Skeletal muscle satellite cell (primary cell): ENCODE results near the gene BRD9.
"Not testable (repeated sequence)": the region's sequence is repeated elsewhere in the genome, so short reads cannot be mapped to it uniquely, and the experiment has no call there.

Source experiments
- H3K27me3 ChIP-seq: 2 replicates; pipeline ENCODE4 v1.7.0; 2013; ENCODE audit warnings: low read length; ENCODE audit not compliant: control insufficient read depth, insufficient read depth
- H3K36me3 ChIP-seq: 2 replicates; pipeline ENCODE4 v1.7.0; 2013; ENCODE audit warnings: mild to moderate bottlenecking, control low read depth, low read length; ENCODE audit not compliant: insufficient read depth
- H3K4me1 ChIP-seq: 2 replicates; pipeline ENCODE4 v1.7.0; 2013; ENCODE audit warnings: low read length; ENCODE audit not compliant: control insufficient read depth, insufficient read depth
- H3K4me2 ChIP-seq: 2 replicates; pipeline ENCODE4 v1.7.0; 2013; ENCODE audit warnings: mild to moderate bottlenecking, low read length
- H3K4me3 ChIP-seq: 2 replicates; pipeline ENCODE4 v1.7.0; 2013; ENCODE audit warnings: low read length
- H3K9ac ChIP-seq: 2 replicates; pipeline ENCODE4 v1.7.0; 2013; ENCODE audit warnings: mild to moderate bottlenecking, low read depth, low read length, moderate library complexity
- H3K9me3 ChIP-seq: replicated peaks from 2 replicates; pipeline ENCODE4 v1.7.0; 2013; ENCODE audit warnings: mild to moderate bottlenecking, control low read depth, low read length

Gene BRD9

DNA sequence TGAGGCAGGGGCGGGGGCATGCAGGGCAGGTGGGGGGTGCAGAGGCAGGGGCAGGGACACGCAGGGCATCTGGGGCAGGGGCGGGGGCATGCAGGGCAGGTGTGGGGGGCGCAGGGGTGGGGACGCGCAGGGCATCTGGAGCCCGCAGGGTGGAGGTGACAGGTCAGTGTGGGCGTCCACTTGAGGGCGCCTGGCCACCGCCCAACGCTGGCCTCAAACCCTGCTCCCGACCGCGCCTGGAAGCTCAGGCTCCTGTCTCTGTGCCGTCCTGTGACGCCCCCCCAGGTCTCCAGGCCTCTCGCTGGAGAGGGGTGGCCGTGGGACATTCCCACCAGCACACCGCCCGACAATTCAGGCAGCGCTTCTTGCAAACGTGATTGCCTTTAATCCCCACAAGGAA, 48.7 kb downstream of the BRD9 start:
- not testable (repeated sequence) for H3K9ac ChIP-seq, H3K27me3 ChIP-seq, H3K4me3 ChIP-seq, H3K9me3 ChIP-seq, H3K4me1 ChIP-seq, H3K4me2 ChIP-seq, H3K36me3 ChIP-seq

DNA sequence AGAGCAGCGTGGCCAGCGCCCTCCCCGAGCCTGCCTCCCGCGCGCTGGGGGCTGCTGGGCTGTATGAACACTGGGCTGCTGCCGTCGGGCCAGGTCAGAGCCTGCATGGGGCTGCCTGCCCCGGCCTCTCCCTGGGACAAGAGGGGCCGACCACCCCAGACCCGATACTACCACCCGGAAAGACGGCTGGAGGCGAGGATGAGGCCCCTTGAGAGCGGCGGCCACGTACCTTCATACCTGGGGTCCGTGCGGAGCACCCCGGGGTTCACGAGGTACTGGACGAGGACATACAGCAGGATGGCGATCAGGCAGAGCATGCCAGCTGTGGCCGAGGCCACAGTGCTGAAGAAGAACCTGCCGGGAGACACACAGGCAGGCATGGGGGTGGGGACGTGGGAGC, 49.2 kb downstream of the BRD9 start:
- H3K9me3 ChIP-seq, H3K9ac ChIP-seq, H3K4me3 ChIP-seq, H3K27me3 ChIP-seq, H3K36me3 ChIP-seq, H3K4me2 ChIP-seq, H3K4me1 ChIP-seq: not testable (repeated sequence)

DNA sequence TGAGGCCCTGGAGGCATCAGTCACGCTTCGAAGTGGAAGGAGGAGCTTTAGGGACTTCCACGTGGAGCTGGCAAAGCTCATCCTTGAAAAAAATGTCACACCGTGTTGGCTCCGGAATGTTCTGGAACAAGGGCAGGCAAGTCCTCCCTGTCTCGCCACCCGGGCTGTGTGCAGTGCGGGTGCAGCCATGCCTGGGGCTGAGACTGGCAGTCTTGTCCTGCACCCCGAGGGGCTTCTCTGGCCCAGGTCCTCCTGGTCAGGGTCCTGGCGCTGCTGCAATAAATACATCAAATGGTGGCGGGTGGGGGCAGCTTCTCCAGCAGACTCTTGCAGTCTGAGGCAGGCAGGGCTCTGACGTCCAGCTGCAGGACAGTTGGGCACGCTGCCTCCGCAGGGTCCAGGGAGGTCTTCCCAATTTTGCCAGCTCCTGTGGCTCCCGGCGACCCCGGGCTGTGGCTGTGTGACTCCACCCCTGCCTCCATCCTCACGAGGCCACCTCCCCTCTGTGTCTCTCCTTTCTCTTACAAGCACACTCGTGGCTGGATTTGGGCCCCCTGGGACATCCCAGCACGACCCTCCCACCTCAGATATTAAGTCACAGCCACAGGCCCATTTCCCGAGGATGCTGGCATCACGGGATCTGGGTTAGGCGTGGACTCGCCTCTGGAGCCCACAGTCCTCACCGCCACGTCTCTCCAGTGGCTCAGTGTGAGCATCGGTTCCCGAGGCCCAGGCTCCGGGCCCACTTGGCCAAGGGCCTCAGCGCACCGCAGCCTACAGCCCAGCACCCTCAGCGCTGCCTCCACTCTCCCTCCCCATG, 50.0 kb downstream of the BRD9 start:
- H3K4me1 ChIP-seq, H3K4me2 ChIP-seq, H3K36me3 ChIP-seq, H3K9ac ChIP-seq, H3K9me3 ChIP-seq, H3K27me3 ChIP-seq, H3K4me3 ChIP-seq: not testable (repeated sequence)

DNA sequence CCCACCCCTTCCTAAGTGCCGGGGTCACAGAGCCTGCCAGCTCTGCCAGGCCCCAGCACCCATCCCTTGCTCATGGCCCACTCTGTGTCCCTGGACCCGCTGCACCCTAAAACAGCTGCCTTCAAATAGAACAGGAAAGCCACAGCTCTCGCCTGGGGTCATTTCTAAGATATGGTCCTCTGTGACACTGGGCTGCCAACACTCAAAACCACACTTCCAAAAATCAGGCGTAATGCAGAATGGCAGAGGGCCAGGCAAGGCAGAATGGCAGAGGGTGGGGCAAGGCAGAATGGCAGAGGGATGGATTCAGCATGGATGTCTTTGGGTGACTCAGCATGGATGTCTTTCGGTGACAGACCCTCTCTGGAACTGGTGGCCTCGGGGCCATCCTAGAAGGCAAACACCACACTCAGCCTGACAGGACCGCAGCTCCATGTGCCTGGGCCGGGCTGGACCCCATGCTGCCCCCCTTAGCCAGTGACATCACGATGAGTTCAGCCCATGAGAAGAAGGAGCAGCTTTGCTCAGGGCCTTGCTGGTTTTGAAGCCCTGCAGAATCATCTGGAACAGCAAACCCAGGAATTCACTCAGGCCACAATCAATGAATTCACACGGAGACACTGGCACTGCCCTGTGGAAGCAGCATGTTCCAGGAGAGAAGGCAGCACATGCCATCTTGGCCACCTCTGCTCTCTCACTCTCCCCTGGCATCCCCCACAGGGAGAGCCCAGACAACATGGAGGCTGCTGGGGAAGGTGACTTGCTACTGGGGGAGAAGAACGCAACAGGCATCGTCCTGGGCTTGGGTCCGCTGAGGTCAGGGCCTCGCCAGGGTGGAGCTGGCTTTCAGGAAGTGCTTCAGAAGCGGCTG, 50.8 kb downstream of the BRD9 start:
- not testable (repeated sequence) for H3K4me3 ChIP-seq, H3K4me2 ChIP-seq, H3K36me3 ChIP-seq, H3K9ac ChIP-seq, H3K9me3 ChIP-seq, H3K27me3 ChIP-seq, H3K4me1 ChIP-seq

DNA sequence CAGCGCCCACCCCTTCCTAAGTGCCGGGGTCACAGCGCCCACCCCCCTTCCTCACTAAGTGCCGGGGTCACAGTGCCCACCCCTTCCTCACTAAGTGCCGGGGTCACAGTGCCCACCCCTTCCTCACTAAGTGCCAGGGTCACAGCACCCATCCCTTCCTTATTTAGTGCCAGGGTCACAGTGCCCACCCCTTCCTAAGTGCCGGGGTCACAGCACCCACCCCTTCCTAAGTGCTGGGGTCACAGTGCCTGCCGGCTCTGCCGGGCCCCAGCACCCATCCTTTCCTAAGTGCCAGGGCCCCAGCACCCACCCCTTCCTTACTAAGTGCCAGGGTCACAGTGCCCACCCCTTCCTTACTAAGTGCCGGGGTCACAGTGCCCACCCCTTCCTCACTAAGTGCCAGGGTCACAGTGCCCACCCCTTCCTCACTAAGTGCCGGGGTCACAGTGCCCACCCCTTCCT, 51.6 kb downstream of the BRD9 start:
- not testable (repeated sequence) for H3K27me3 ChIP-seq, H3K4me1 ChIP-seq, H3K9ac ChIP-seq, H3K4me2 ChIP-seq, H3K4me3 ChIP-seq, H3K36me3 ChIP-seq, H3K9me3 ChIP-seq

DNA sequence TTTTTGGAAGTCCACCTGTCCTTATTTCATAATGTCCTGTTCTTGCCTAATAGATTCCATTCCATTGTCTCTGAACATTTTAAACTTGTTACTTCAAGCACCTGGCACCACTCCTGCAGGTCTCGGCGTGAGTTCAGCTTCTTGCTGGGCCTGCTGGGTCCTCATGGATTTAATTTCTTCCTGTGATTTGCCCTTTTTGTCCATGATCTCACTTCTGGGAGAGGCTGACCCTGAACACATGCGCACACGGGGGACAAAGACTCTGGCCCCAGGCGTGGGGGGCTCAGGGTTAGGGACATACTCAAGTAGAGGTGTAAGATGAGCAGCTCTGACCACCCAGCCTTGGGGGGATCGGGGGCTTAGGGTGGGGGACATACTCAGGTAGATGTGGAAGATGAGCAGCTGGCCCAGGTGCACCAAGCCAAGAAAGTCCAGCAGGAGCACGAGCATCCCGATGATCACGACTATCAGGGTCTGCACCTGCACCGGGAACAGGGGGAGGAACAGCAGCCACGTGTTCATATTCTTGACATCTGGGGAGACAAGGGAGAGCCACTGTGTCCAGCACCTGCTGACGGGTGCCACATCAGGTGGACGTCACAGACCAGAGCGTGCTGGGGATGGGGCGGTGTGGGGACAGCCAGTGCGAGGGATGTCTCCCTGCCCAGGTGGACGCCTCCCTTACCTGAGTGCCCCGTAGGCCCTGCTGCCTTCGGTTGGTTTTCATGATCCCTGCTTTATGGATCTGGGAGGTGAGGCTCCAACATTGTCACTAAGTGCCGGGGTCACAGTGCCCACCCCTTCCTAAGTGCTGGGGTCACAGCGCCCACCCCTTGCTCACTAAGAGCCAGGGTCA, 52.3 kb downstream of the BRD9 start:
- not testable (repeated sequence) for H3K4me3 ChIP-seq, H3K36me3 ChIP-seq, H3K4me1 ChIP-seq, H3K9ac ChIP-seq, H3K27me3 ChIP-seq, H3K4me2 ChIP-seq, H3K9me3 ChIP-seq

DNA sequence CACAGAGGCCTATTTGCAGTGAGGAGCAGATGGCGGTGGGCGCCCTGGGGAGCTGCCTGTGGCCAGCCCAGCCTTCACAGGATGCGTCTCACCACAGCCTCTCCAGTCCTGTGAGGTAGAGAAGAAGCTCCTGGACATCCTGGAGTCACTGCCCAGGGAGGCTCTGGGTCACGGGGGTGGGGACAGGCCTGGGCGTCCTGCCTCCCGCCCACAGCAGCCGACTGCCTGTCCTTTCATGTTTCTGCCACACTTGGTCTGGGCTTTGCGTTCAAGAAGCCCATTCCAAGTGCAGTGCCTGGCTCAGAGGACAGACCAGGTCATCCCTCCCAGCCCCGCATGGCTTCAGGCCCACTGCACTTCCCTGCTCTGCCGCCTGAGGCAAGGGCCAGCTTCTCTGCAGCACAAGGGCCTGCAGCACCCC, 54.2 kb downstream of the BRD9 start:
- not testable (repeated sequence) for H3K9me3 ChIP-seq, H3K4me3 ChIP-seq, H3K27me3 ChIP-seq, H3K9ac ChIP-seq, H3K4me2 ChIP-seq, H3K36me3 ChIP-seq, H3K4me1 ChIP-seq

DNA sequence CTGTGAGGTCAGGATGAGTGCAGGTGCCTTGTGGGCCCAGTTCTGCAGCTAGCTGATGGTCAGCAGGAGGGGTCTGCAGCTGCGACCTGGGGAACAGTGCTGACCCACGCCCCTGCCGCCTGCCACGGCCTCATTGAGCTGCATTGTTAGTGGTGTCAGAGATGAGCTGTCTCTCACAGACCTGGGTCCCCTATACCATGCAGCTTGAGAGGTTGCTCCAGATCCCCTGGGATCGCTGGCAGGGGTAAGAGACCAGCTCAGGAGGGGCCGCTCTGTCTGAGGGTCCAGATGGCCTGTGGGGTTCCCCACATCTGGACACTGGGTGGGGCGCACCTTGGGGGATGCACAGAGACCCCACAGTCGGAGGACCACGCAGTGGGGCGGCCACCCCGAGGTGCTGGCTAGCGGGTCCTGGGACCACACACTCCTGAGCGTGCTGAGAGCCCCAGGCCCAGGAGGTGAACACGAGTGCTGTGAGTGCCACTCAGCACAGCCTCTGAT, 54.9 kb downstream of the BRD9 start:
- not testable (repeated sequence) for H3K27me3 ChIP-seq, H3K36me3 ChIP-seq, H3K9me3 ChIP-seq, H3K4me3 ChIP-seq, H3K4me1 ChIP-seq, H3K9ac ChIP-seq, H3K4me2 ChIP-seq

DNA sequence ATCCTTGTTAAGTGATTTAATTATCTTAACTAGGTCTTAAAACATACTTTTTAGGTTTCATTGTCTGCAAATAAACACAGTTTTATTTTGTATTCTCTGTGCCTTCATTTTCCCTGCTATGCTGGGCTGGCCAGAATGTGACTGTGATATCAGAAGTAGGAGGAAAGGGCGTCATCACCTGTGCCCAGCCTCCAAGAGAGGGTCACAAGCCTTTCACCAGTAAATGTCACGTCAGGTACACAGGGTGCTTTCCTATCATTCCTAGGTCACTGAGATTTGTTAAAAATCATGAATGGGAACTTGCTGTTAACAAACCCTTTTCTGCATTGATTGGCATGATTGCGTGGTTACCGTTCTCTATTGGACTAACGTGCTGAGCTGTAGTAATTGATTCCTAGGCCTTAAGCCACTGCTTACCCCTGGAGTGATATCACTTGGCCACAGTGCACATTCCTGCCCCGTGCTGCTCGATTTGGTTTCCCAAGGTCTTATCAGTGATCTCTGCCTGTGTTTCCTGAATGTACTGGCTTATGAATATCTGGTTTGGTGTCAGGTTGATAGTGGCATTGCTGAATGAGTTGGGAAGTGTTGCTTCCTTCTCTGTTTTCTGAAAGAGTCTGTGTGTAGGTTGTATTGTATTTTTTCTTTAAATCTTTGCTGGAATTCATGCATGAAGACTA, 56.5 kb downstream of the BRD9 start:
- H3K9ac ChIP-seq, H3K4me2 ChIP-seq, H3K27me3 ChIP-seq, H3K9me3 ChIP-seq, H3K36me3 ChIP-seq, H3K4me3 ChIP-seq, H3K4me1 ChIP-seq: not testable (repeated sequence)

DNA sequence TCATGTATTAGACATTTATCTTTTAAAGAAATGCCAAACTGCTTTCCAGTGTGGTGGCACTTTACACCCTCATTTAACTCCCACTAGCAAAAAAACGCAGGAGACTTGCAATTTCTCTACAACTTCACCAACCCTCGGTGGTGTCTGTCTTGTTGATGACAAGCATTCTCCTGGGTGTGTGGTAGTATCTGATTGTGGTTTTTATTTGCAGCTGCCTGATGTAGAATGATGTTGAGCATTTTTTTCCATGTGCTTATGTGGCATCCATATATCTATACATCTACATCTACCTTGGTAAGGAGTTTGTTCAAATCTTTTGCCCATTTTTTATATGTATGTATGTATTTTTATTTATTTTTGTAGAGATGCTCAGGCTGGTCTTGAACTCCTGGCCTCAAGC, 58.6 kb downstream of the BRD9 start:
- not testable (repeated sequence) for H3K9me3 ChIP-seq, H3K9ac ChIP-seq, H3K27me3 ChIP-seq, H3K4me2 ChIP-seq, H3K4me3 ChIP-seq, H3K4me1 ChIP-seq, H3K36me3 ChIP-seq

DNA sequence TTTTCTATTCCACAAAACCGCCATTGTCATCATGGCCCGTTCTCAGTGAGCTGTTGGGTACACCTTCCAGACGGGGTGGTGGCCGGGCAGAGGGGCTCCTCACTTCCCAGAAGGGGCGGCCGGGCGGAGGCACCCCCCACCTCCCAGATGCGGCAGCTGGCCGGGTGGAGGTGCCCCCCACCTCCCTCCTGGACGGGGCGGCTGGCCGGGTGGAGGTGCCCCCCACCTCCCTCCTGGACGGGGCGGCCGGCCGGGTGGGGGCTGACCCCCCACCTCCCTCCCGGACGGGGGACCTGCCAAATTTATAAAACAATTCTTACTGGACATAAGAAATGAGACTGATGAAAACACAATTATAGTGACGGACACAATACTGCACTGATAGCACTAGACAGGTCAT, 64.4 kb downstream of the BRD9 start:
- not testable (repeated sequence) for H3K27me3 ChIP-seq, H3K4me2 ChIP-seq, H3K9ac ChIP-seq, H3K36me3 ChIP-seq, H3K4me1 ChIP-seq, H3K4me3 ChIP-seq, H3K9me3 ChIP-seq
